Neural crest cell (in vitro differentiated cells): ENCODE measurements around the gene PDE11A. TPM values are rescaled to one million over a fixed set of nuclear protein-coding genes. Genes with fewer than 3 reads are reported as not detected.

Experiments used
- DNase-seq: peaks from one replicate; pipeline ENCODE4 v3.0.0; 2021; ENCODE audit warnings: low read depth, mixed read lengths, low spot score
- H3K27ac Mint-ChIP-seq: one replicate; pipeline ENCODE4 v1.8.0; 2021; ENCODE audit warnings: mild to moderate bottlenecking, mixed read lengths; ENCODE audit not compliant: unreplicated experiment
- H3K27me3 Mint-ChIP-seq: 2 replicates; pipeline ENCODE4 v1.8.0; 2021; ENCODE audit warnings: low read depth, mild to moderate bottlenecking, mixed read lengths
- H3K36me3 Mint-ChIP-seq: 2 replicates; pipeline ENCODE4 v1.8.0; 2021; ENCODE audit warnings: low read depth, mild to moderate bottlenecking, mixed read lengths
- H3K4me1 Mint-ChIP-seq: 2 replicates; pipeline ENCODE4 v1.8.0; 2021; ENCODE audit warnings: mixed read lengths
- H3K4me3 Mint-ChIP-seq: one replicate; pipeline ENCODE4 v1.8.0; 2021; ENCODE audit warnings: mild to moderate bottlenecking, mixed read lengths
- H3K9me3 Mint-ChIP-seq: 2 replicates; pipeline ENCODE4 v1.8.0; 2021; ENCODE audit warnings: mixed read lengths
- CTCF ChIP-seq: fragments of 200-600 bp; sonication (generic); conservative IDR thresholded peaks from 2 replicates; pipeline ENCODE4 v1.5.0; 2021; ENCODE audit warnings: antibody characterized with exemption, mild to moderate bottlenecking
- total RNA-seq: library from RNA; stranded (reverse); gene quantifications from 2 replicates; pipeline ENCODE4 v1.2.1, GENCODE V29; 2021

PDE11A gene
- total RNA-seq, 1 donor from 2014 or later = 0.28 TPM

GRCh38 chr2:177598326-177599138 lies 474.0 kb downstream of the PDE11A start:
- Mint-ChIP-seq H3K36me3 (no peaks in the 10 kb centered on the region), H3K27me3 (no peaks in the 10 kb centered on the region), H3K4me1 (peaks cover 60% of the 10 kb centered on the region), H3K9me3 (no peaks in the 10 kb centered on the region), H3K4me3 (peak overlapping the region; percentile 58), H3K27ac (peak overlapping the region; percentile 83)
- no peak for TF ChIP-seq CTCF
- no peak for DNase-seq

GRCh38 chr2:177597759-177598158 lies 474.8 kb downstream of the PDE11A start:
- Mint-ChIP-seq H3K27ac (no peak overlapping the region), H3K27me3 (no peaks in the 10 kb centered on the region), H3K36me3 (no peaks in the 10 kb centered on the region), H3K9me3 (no peaks in the 10 kb centered on the region), H3K4me3 (peak overlapping the region; percentile 17), H3K4me1 (peaks cover 61% of the 10 kb centered on the region)
- no peak for TF ChIP-seq CTCF
- DNase-seq = no peak

- Mint-ChIP-seq H3K27me3 (no peaks in the 10 kb centered on the region), H3K36me3 (no peaks in the 10 kb centered on the region), H3K9me3 (no peaks in the 10 kb centered on the region), H3K4me1 (peaks cover 55% of the 10 kb centered on the region), H3K27ac (no peak overlapping the region), H3K4me3 (no peak overlapping the region)
- TF ChIP-seq CTCF = no peak
- no peak for DNase-seq
Observed at GRCh38 chr2:177596866-177597265, 475.7 kb downstream of the PDE11A start.

GRCh38 chr2:177595126-177595845 lies 477.3 kb downstream of the PDE11A start:
- no peak overlapping the region for H3K4me3 Mint-ChIP-seq
- no peaks in the 10 kb centered on the region for H3K9me3 Mint-ChIP-seq
- H3K4me1 Mint-ChIP-seq = peaks cover 46% of the 10 kb centered on the region
- no peak overlapping the region for H3K27ac Mint-ChIP-seq
- no peak for DNase-seq
- TF ChIP-seq CTCF = no peak
- no peaks in the 10 kb centered on the region for H3K27me3 Mint-ChIP-seq
- no peaks in the 10 kb centered on the region for H3K36me3 Mint-ChIP-seq

GRCh38 chr2:177593402-177593801 lies 479.2 kb downstream of the PDE11A start:
- no peak for DNase-seq
- H3K4me1 Mint-ChIP-seq = peaks cover 28% of the 10 kb centered on the region
- no peaks in the 10 kb centered on the region for H3K36me3 Mint-ChIP-seq
- H3K27me3 Mint-ChIP-seq = no peaks in the 10 kb centered on the region
- H3K27ac Mint-ChIP-seq = peak overlapping the region; percentile 67
- TF ChIP-seq CTCF = no peak
- H3K4me3 Mint-ChIP-seq = no peak overlapping the region
- no peaks in the 10 kb centered on the region for H3K9me3 Mint-ChIP-seq
